ES-I3 (cell line): Measurements from ENCODE around the gene OSBP2.
A peak's percentile ranks its signal among the peaks of the same experiment; 100 is the strongest.

Experiments
- H3K36me3 ChIP-seq: 2 replicates; pipeline ENCODE4 v1.6.1; 2013; ENCODE audit warnings: mild to moderate bottlenecking, low read length, control low read depth, moderate library complexity; ENCODE audit not compliant: insufficient read depth
- H3K4me1 ChIP-seq: 2 replicates; pipeline ENCODE4 v1.6.1; 2013; ENCODE audit warnings: mild to moderate bottlenecking, control low read depth, low read length; ENCODE audit not compliant: insufficient read depth
- H3K9ac ChIP-seq: 2 replicates; pipeline ENCODE4 v1.6.1; 2013; ENCODE audit warnings: low read depth, mild to moderate bottlenecking, low read length, moderate library complexity
- H3K9me3 ChIP-seq: 2 replicates; pipeline ENCODE4 v1.6.1; 2013; ENCODE audit warnings: mild to moderate bottlenecking, low read length, moderate library complexity; ENCODE audit not compliant: control insufficient read depth, insufficient read depth

OSBP2 gene

GRCh38 chr22:30778261-30778660 is 83.6 kb downstream of the OSBP2 start:
- H3K9ac ChIP-seq: no peak overlapping the region
- H3K36me3 ChIP-seq: no peaks in the 10 kb centered on the region
- H3K9me3 ChIP-seq: no peaks in the 10 kb centered on the region
- no peaks in the 10 kb centered on the region for H3K4me1 ChIP-seq

- H3K36me3 ChIP-seq: no peaks in the 10 kb centered on the region
- H3K4me1 ChIP-seq: no peaks in the 10 kb centered on the region
- H3K9ac ChIP-seq: no peak overlapping the region
- H3K9me3 ChIP-seq: no peaks in the 10 kb centered on the region
These were observed 85.4 kb downstream of the OSBP2 start for GRCh38 chr22:30780026-30780425.

DNA sequence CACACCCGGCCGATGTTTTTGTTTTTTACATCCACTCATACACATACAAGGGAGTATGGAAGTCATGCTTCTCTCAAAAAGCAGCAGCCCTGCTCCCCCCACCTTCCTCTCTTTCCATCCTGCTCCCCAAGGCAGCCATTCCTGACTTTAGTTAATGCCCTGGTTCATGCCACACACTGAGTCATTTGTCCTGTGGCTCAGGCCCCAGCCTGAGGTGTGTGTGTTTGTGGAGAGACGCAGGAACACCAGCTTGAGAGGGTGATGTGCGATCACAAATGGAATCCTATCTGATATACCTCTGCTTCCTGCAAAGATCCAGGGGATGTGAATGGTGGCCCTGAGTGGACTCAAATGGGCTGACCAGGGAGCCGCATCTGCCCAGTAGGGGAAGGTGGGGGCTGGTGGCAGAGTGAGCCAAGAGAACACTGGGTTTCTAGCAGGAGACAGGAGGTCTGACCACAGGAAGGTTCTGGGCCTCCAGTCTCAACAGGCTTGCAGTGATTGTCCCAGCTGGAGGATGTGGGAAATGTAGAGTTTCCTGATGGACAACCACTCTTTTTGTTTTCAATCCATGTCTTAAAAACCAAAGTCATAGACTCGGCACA is 86.7 kb downstream of the OSBP2 start:
- H3K9me3 ChIP-seq: no peaks in the 10 kb centered on the region
- no peaks in the 10 kb centered on the region for H3K4me1 ChIP-seq
- no peaks in the 10 kb centered on the region for H3K36me3 ChIP-seq
- no peak overlapping the region for H3K9ac ChIP-seq

GRCh38 chr22:30782613-30783012 is 87.9 kb downstream of the OSBP2 start:
- Histone ChIP-seq H3K9me3 (no peaks in the 10 kb centered on the region), H3K36me3 (no peaks in the 10 kb centered on the region), H3K9ac (no peak overlapping the region), H3K4me1 (no peaks in the 10 kb centered on the region)

DNA sequence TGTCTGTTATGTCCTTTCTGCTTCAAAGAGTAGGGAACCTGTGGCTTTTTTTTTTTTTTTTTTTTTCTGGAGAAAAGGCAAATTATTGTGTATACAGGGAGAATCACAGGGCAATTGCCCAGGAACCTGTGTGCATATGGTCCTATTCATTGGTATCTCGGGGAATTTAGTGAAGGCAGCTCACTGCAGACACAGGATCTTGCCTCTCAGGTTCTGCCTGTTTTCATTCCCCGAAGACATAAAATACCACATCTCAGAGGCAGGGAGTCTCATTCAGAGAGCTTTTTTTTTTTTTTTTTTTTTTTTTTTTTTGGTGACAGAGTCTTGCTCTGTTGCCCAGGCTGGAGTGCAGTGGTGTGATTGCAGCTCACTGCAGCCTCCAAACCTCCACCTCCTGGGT is 88.3 kb downstream of the OSBP2 start:
- Histone ChIP-seq H3K9ac (no peak overlapping the region), H3K36me3 (no peaks in the 10 kb centered on the region), H3K4me1 (no peaks in the 10 kb centered on the region), H3K9me3 (no peaks in the 10 kb centered on the region)

DNA sequence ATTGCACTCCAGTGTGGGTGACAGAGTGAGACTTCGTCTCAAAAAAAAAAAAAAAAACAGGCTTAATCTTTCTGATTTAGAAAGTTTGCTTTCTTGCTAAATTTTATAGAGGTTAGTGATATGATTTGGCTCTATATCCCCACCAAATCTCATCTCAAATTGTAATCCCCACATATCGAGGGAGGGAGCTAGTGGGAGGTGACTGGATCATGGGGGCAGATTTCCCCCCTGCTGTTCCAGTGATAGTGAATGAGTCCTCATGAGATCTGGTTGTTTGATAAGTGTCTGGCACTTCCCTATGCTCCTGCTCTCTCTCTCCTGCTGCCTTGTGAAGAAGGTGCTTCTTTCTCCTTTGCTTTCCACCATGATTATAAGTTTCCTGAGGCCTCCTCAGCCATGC is 90.9 kb downstream of the OSBP2 start:
- no peaks in the 10 kb centered on the region for H3K4me1 ChIP-seq
- H3K9ac ChIP-seq: no peak overlapping the region
- no peaks in the 10 kb centered on the region for H3K9me3 ChIP-seq
- H3K36me3 ChIP-seq: no peaks in the 10 kb centered on the region

GRCh38 chr22:30790366-30790765 is 95.7 kb downstream of the OSBP2 start:
- Histone ChIP-seq H3K9me3 (no peaks in the 10 kb centered on the region), H3K4me1 (no peaks in the 10 kb centered on the region), H3K9ac (no peak overlapping the region), H3K36me3 (no peaks in the 10 kb centered on the region)

DNA sequence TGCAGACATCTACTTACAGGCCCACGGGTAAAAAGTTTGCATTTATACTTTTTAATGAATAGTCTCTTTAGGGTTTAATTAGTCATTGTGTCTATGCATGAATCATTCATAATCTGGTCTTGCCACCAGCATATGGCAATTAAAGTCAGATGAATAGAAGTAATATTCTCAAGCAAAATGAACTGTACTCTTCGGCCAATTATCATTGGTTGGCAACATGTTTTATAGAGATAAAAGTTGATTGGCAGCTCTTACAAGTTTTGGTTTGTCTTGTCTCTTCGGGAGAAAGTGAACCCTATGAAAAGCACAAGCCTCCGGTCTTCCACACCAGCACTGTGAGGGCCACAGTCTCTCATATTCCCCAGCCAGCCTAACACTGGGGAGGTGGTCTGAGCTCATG is 97.8 kb downstream of the OSBP2 start:
- Histone ChIP-seq H3K9ac (no peak overlapping the region), H3K9me3 (no peaks in the 10 kb centered on the region), H3K4me1 (no peaks in the 10 kb centered on the region), H3K36me3 (no peaks in the 10 kb centered on the region)

DNA sequence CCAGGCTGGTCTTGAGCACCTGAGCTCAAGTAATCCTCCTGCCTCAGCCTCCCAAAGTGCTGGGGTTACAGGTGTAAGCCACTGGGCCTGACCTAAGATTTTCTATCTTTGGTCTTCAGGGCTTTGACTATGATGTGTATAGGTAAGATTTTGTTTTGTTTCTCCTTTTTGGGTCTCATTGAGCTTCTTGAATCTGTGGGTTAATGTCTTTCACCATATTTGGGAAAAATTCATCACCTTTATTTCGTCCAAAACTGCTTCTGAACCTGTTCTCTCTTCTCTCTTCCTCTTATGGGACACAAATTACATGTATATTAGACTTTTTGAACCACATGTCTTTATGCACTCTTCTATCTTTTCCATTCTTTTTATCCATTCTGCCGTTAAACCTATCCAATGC is 100.4 kb downstream of the OSBP2 start:
- no peaks in the 10 kb centered on the region for H3K9me3 ChIP-seq
- no peaks in the 10 kb centered on the region for H3K36me3 ChIP-seq
- H3K4me1 ChIP-seq: no peaks in the 10 kb centered on the region
- H3K9ac ChIP-seq: no peak overlapping the region

DNA sequence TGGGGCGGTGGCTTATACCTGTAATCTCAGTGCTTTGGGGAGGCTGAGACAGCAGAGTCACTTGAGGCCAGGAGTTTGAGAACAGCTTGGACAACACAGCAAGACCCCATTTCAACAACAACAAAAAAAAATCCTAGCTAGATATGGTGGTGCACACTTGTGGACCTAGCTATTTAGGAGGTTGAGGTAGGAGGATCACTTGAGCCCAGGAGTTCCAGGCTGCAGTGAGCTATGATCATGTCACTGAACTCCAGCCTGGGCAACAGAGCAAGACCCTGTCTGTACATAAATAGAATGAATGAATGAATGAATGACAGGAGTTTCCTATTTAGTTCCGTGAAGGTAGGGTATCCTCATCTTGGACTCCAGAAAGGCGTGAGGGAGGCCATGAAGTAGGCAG is 107.0 kb downstream of the OSBP2 start:
- H3K9me3 ChIP-seq: no peaks in the 10 kb centered on the region
- peaks cover 12% of the 10 kb centered on the region for H3K4me1 ChIP-seq
- H3K9ac ChIP-seq: no peak overlapping the region
- no peaks in the 10 kb centered on the region for H3K36me3 ChIP-seq

DNA sequence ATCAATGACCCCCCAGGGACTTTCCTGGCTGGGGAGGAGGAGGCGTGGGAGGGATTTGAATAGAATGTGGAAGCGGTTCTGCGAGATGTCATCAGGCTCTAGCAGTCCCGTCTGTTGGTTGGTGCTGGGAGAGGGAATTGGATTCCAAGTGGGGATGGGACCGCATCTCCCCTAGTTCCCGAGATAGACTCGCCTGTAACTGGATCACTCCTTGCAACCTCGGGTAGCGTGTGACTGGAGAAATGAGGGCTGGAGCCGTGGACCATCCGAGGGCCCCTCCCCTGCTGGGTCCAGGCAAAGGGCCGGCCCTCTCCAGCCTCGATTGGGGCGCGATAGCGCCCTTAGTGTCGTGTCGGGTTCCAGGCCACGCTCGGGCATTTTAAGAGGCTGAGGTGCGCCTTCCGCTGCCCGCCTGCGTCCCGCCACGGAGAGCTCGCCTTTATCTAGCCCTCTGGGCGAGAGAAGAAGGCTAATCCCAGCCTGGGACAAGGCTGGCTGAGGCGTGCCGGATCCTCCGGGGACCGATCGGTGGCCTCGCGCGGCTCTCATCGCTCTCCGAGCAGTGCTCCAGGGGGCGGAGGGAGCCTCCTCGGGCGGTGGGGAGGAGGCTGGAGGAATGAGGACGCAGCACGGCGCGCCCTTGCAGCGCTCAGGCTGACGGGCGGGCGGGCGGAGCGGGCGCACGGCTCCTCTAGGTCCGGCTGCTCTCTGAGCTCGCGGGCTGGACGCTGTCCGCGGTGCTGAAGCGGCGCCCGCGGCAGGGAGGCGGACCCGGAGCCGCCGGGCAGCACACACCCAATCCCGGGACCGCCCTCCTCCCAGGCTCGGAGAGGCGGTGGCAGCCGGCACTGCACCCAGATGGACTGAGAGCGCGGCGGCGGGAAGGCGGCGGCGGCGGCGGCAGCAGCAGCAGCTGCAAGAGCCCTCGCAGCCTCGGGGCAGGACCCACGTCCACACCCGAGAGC is 107.8 kb downstream of the OSBP2 start:
- H3K9me3 ChIP-seq: no peaks in the 10 kb centered on the region
- H3K9ac ChIP-seq: peak overlapping the region; percentile 45; the same call in 1 of the 2 replicates
- H3K36me3 ChIP-seq: no peaks in the 10 kb centered on the region
- H3K4me1 ChIP-seq: peaks cover 16% of the 10 kb centered on the region

- H3K4me1 ChIP-seq: peaks cover 16% of the 10 kb centered on the region
- no peaks in the 10 kb centered on the region for H3K9me3 ChIP-seq
- no peaks in the 10 kb centered on the region for H3K36me3 ChIP-seq
- H3K9ac ChIP-seq: no peak overlapping the region
These were observed 109.0 kb downstream of the OSBP2 start for GRCh38 chr22:30803679-30804078.

DNA sequence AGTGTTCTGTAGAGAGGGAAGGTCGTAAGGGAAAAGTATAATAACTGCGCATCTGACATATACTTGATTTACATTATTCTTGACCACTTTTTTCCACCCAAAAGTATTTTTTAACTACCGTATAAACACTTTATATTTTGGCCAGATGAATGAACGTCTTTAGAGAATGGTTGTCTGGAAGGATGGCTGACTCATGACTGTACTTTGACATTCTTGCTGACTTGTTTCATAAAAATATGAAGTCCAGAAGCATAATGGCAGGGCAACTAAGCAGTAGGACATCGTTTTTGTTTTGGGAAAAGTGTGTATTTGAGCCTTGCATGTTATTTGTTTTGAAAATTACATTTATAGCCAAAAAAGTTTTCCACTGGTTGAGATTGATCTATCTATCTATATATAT is 110.0 kb downstream of the OSBP2 start:
- Histone ChIP-seq H3K4me1 (peaks cover 16% of the 10 kb centered on the region), H3K9ac (no peak overlapping the region), H3K36me3 (no peaks in the 10 kb centered on the region), H3K9me3 (no peaks in the 10 kb centered on the region)

DNA sequence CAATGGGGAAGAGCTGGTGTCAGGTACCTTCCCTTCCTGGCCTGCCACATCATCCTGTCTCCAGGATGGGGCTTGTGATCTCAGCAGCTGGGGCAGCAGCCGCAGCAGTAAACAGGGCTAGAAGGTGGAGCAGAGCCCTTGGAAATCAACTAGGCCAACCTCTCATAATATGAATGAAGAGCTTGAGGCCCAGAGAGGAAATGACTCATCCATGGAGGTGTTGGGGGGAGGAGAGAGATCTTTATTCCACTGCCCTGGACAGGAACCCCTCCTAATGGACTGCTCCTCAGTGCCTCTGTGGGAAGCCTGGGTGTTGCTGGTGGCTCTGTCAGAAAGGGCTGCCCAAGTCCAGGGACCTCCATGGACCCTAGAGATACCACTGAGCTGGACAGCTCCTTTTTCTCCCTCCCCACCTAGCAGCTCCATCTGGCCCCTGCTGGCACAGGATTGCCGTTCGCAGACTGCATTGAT is 111.8 kb downstream of the OSBP2 start:
- H3K4me1 ChIP-seq: peaks cover 16% of the 10 kb centered on the region
- no peaks in the 10 kb centered on the region for H3K9me3 ChIP-seq
- no peak overlapping the region for H3K9ac ChIP-seq
- no peaks in the 10 kb centered on the region for H3K36me3 ChIP-seq

- no peak overlapping the region for H3K9ac ChIP-seq
- H3K9me3 ChIP-seq: no peaks in the 10 kb centered on the region
- peaks cover 16% of the 10 kb centered on the region for H3K4me1 ChIP-seq
- H3K36me3 ChIP-seq: no peaks in the 10 kb centered on the region
These were observed 114.4 kb downstream of the OSBP2 start for GRCh38 chr22:30809086-30809485.
